Astrocyte (in vitro differentiated cells and primary cell): ENCODE results near the gene ELK4. TPM values are rescaled to one million over a fixed set of nuclear protein-coding genes. Genes with fewer than 3 reads are reported as not detected.

Source experiments
- DNase-seq: peaks from one replicate; pipeline ENCODE4 v3.0.0-alpha.2; 2010; ENCODE audit warnings: low read depth
- FAIRE-seq: peaks from 2 replicates; lab custom pipeline; 2011; peaks lifted over from hg19 to GRCh38; lab: Jason Lieb, UNC
- H2AFZ ChIP-seq: 2 replicates; pipeline ENCODE4 v1.6.0; 2012; ENCODE audit warnings: low read depth, low read length, inconsistent platforms
- H3K27ac ChIP-seq: 2 replicates; pipeline ENCODE4 v1.5.1; 2011; ENCODE audit warnings: low read depth, low read length, inconsistent platforms
- H3K27me3 ChIP-seq: 2 replicates; pipeline ENCODE4 v1.6.0; 2011; ENCODE audit warnings: low read length, inconsistent platforms; ENCODE audit not compliant: insufficient read depth
- H3K36me3 ChIP-seq: 2 replicates; pipeline ENCODE4 v1.5.1; 2011; ENCODE audit warnings: low read length, inconsistent platforms; ENCODE audit not compliant: insufficient read depth
- H3K4me1 ChIP-seq: 2 replicates; pipeline ENCODE4 v1.5.1; 2011; ENCODE audit warnings: low read length, inconsistent platforms; ENCODE audit not compliant: insufficient read depth
- H3K4me2 ChIP-seq: 2 replicates; pipeline ENCODE4 v1.6.0; 2012; ENCODE audit warnings: low read length, inconsistent platforms
- H3K4me3 ChIP-seq: 2 replicates; pipeline ENCODE4 v1.5.1; 2011; ENCODE audit warnings: low read depth, mild to moderate bottlenecking, low read length, inconsistent platforms; ENCODE audit not compliant: insufficient read depth
- H3K79me2 ChIP-seq: 2 replicates; pipeline ENCODE4 v1.6.0; 2012; ENCODE audit warnings: mild to moderate bottlenecking, low read length, inconsistent platforms; ENCODE audit not compliant: insufficient read depth
- H3K9ac ChIP-seq: 2 replicates; pipeline ENCODE4 v1.6.0; 2012; ENCODE audit warnings: mild to moderate bottlenecking, low read length, inconsistent platforms
- H3K9me3 ChIP-seq: 2 replicates; pipeline ENCODE4 v1.5.1; 2012; ENCODE audit warnings: low read depth, mild to moderate bottlenecking, low read length, inconsistent platforms; ENCODE audit not compliant: insufficient read depth
- H4K20me1 ChIP-seq: 2 replicates; pipeline ENCODE4 v1.6.0; 2012; ENCODE audit warnings: low read length, inconsistent platforms; ENCODE audit not compliant: insufficient read depth
- H3K27ac Mint-ChIP-seq: one replicate; pipeline ENCODE4 v1.8.0; 2021; ENCODE audit warnings: mild to moderate bottlenecking, mixed read lengths; ENCODE audit not compliant: unreplicated experiment
- H3K27me3 Mint-ChIP-seq: one replicate; pipeline ENCODE4 v1.8.0; 2021; ENCODE audit warnings: low read depth, mixed read lengths; ENCODE audit not compliant: unreplicated experiment
- H3K36me3 Mint-ChIP-seq: one replicate; pipeline ENCODE4 v1.8.0; 2021; ENCODE audit warnings: low read depth, mixed read lengths; ENCODE audit not compliant: unreplicated experiment
- H3K4me1 Mint-ChIP-seq: one replicate; pipeline ENCODE4 v1.8.0; 2021; ENCODE audit warnings: low read depth, mixed read lengths; ENCODE audit not compliant: unreplicated experiment
- H3K4me3 Mint-ChIP-seq: one replicate; pipeline ENCODE4 v1.8.0; 2021; ENCODE audit warnings: mild to moderate bottlenecking, moderate library complexity, mixed read lengths; ENCODE audit not compliant: unreplicated experiment
- H3K9me3 Mint-ChIP-seq: one replicate; pipeline ENCODE4 v1.8.0; 2021; ENCODE audit warnings: mild to moderate bottlenecking, mixed read lengths; ENCODE audit not compliant: unreplicated experiment
- CTCF ChIP-seq: IDR thresholded peaks from 2 replicates; pipeline ENCODE4 v1.5.1; 2011; ENCODE audit warnings: low read depth, mild to moderate bottlenecking, inconsistent platforms, low read length, moderate library complexity; ENCODE audit not compliant: insufficient read depth
- EZH2 ChIP-seq: IDR thresholded peaks from 2 replicates; pipeline ENCODE4 v1.6.1; 2012; ENCODE audit warnings: mild to moderate bottlenecking, low read length, inconsistent platforms; ENCODE audit not compliant: insufficient read depth
- total RNA-seq: library from RNA; stranded (reverse); gene quantifications from 2 replicates; pipeline ENCODE4 v1.2.1, GENCODE V29; 2021

ELK4 gene
- total RNA-seq, 1 donor from 2014 or later = 31.3 TPM

DNA sequence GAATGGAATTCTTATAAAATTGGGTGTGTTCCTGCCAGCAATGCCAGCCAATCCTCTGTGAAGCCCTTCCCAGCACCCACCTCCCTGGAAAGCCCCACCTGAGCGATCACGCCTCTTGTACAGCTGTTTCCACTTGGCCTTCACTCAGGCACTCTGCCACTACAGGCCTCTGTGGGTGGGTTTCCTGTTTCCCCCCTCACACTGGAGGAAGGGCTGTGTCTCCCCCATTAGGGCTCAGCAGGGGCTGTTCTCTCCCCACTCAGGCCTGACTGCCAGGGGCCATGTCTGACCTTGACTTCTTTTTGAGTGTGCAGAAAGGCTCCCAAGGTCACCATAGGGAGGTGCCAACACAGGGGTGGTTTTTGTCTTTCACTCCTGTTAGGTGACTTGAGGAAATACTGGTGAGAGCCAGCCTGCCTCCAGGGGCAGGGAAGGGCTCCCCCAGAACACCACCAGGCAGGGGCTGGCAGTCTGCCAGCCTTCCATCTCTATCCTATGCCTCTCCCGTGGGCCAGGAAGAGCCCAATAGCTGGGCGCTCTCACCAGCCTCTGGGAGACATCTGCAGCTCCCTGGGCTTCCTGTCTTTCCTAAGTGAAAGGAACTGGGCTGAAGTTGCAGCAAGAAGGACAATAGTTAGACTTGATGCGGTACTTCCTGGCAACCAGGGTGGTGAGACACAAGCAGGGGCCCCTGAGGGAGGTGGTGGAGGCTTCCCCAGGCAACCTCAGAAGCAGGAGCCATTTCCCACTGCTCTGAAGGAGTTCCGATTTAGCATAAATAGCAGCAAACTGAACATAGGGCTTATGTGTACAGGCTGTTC, 49.1 kb downstream of the ELK4 start:
- DNase-seq (no peak), FAIRE-seq (no peak)
- TF ChIP-seq CTCF (no peak), EZH2 (no peak)
- no peak overlapping the region for H3K9ac ChIP-seq
- H3K36me3 ChIP-seq = no peaks in the 10 kb centered on the region
- H3K4me3 ChIP-seq = no peak overlapping the region
- H3K4me2 ChIP-seq = no peak overlapping the region
- Mint-ChIP-seq H3K9me3 (no peaks in the 10 kb centered on the region), H3K36me3 (no peaks in the 10 kb centered on the region), H3K27me3 (peaks cover 50% of the 10 kb centered on the region), H3K4me1 (peaks cover 5% of the 10 kb centered on the region), H3K27ac (no peak overlapping the region), H3K4me3 (no peak overlapping the region)
- H4K20me1 ChIP-seq = no peaks in the 10 kb centered on the region
- H3K79me2 ChIP-seq = no peaks in the 10 kb centered on the region
- peaks cover 12% of the 10 kb centered on the region for H3K27me3 ChIP-seq
- no peak overlapping the region for H3K27ac ChIP-seq
- H3K4me1 ChIP-seq = no peaks in the 10 kb centered on the region
- no peak overlapping the region for H2AFZ ChIP-seq
- no peaks in the 10 kb centered on the region for H3K9me3 ChIP-seq

GRCh38 chr1:205582046-205582445, 49.8 kb downstream of the ELK4 start:
- H3K27ac Mint-ChIP-seq = no peak overlapping the region
- H3K27me3 Mint-ChIP-seq = peaks cover 57% of the 10 kb centered on the region
- Histone ChIP-seq H3K9ac (no peak overlapping the region), H3K9me3 (no peaks in the 10 kb centered on the region), H3K4me1 (no peaks in the 10 kb centered on the region), H3K79me2 (no peaks in the 10 kb centered on the region), H3K4me3 (no peak overlapping the region), H2AFZ (no peak overlapping the region), H3K36me3 (no peaks in the 10 kb centered on the region), H3K4me2 (no peak overlapping the region), H3K27ac (no peak overlapping the region), H4K20me1 (no peaks in the 10 kb centered on the region), H3K27me3 (peaks cover 17% of the 10 kb centered on the region)
- no peaks in the 10 kb centered on the region for H3K9me3 Mint-ChIP-seq
- H3K36me3 Mint-ChIP-seq = no peaks in the 10 kb centered on the region
- H3K4me1 Mint-ChIP-seq = peaks cover 5% of the 10 kb centered on the region
- no peak overlapping the region for H3K4me3 Mint-ChIP-seq
- TF ChIP-seq EZH2 (no peak), CTCF (no peak)
- DNase-seq = no peak
- FAIRE-seq = no peak

- TF ChIP-seq CTCF (no peak), EZH2 (no peak)
- H3K9me3 Mint-ChIP-seq = no peaks in the 10 kb centered on the region
Observed at GRCh38 chr1:205581321-205581980, 50.4 kb downstream of the ELK4 start.

More at GRCh38 chr1:205581321-205581980, 50.4 kb downstream of the ELK4 start:
- no peak overlapping the region for H3K27ac ChIP-seq
- H3K4me2 ChIP-seq = no peak overlapping the region
- H3K4me3 ChIP-seq = no peak overlapping the region
- no peaks in the 10 kb centered on the region for H3K36me3 ChIP-seq
- H2AFZ ChIP-seq = no peak overlapping the region
- no peaks in the 10 kb centered on the region for H4K20me1 ChIP-seq
- no peaks in the 10 kb centered on the region for H3K79me2 ChIP-seq
- no peak overlapping the region for H3K9ac ChIP-seq
- peaks cover 62% of the 10 kb centered on the region for H3K27me3 Mint-ChIP-seq
- no peaks in the 10 kb centered on the region for H3K4me1 ChIP-seq
- H3K4me3 Mint-ChIP-seq = no peak overlapping the region
- H3K36me3 Mint-ChIP-seq = no peaks in the 10 kb centered on the region
- peaks cover 20% of the 10 kb centered on the region for H3K27me3 ChIP-seq
- no peaks in the 10 kb centered on the region for H3K9me3 ChIP-seq
- no peak overlapping the region for H3K27ac Mint-ChIP-seq
- FAIRE-seq (no peak), DNase-seq (no peak)
- peaks cover 5% of the 10 kb centered on the region for H3K4me1 Mint-ChIP-seq
